HG02981 (cell line): ENCODE data around the gene DQX1.
A peak's percentile ranks its signal among the peaks of the same experiment; 100 is the strongest.
"Not testable (repeated sequence)": the region's sequence is repeated elsewhere in the genome, so short reads cannot be mapped to it uniquely, and the experiment has no call there.

ENCODE experiments used
- ATAC-seq: cut with Tn5 transposase; IDR thresholded peaks from one replicate; pipeline ENCODE4 v1.9.1; 2021; ENCODE audit warnings: mild to moderate bottlenecking, moderate library complexity; ENCODE audit not compliant: unreplicated experiment

The DQX1 gene

DNA sequence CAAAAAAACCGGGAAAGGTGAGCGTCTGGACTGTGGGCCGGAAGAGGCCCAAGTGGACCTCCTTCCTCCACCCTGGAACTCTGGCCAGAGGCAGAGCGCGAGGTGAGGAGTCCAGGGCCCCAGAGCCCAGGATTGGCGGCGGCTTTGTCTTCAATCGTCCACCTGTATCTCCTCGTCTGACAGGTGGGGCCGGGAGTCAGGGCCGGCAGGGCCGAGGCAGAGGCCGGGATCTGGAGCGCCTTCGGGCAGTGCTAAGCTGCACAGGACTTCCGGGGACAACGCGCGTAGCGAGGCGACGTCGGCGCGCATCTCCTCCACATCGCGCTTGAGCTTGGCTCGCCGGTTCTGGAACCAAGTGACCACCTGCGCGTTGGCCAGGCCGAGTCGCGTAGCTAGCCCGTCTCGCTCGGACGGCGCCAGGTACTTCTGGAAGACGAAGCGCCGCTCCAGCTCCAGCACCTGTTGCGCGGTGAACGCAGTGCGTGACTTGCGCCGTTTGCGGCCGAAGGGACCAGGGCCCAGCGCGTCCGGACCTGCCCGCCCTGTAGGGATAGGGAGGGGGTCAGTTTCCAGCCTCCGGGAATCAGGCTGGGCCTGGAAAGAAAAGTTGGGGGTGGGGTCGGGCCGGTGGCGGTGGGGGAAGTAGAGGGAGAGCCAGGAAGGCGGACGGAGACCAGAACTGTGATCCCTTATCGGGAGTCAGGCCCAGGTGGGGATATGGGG is 28.1 kb downstream of the DQX1 start:
- no peak for ATAC-seq

DNA sequence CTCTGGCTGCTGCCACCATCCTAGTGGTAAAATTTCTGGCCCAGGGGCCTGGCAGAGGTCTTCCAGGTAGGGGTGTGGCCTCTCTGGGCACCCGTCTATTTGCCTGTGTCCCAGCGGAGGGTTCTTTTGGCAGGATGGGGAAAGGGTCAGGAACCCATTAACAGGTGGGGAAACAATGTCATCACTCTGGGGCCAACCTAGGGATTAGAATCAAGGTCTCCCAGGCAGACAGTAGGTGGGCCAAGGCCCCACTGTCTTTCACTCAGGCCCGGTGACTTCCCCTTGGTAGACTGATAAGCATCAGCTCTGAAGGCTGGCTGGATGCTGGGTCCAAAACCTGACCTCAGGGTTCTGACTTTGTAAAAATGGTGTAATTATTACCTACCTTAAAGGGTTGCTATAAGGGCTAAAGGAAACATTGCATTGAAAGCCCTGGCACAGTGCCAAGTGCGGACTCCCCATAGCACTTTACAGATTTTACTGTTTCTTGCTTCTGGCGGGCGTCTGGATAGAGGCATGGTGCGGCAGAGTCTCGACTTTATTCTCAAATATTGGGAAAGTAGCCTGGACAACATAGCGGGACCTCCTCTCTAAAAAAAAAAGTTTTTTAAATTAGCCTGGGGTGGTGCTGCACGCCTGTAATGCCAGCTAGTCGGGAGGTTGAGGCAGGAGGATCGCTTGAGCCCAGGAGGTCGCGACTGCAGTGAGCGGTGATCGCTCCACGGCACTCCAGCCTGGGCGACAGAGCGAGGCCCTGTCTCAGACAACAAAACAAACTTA is 28.8 kb downstream of the DQX1 start:
- ATAC-seq = no peak

DNA sequence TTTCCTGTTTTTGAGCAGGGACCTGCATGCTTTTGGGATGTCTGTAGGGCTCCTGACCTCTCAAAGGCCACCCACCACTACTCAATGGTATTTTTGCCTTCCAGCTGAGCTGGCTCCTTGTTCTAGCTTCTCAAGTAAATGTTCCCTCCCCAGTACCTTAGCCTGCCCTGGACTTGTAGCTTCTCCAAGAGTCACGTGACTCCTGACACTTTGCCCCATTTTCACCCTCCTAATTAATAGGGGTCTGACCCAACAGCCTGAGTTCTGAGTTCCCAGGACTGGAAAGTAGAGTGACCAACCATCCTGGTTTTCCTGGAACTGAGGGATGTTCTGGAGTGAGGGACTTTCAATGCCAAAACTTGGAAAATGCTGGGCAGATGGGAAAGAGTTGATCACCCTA is 30.6 kb downstream of the DQX1 start:
- ATAC-seq = no peak

DNA sequence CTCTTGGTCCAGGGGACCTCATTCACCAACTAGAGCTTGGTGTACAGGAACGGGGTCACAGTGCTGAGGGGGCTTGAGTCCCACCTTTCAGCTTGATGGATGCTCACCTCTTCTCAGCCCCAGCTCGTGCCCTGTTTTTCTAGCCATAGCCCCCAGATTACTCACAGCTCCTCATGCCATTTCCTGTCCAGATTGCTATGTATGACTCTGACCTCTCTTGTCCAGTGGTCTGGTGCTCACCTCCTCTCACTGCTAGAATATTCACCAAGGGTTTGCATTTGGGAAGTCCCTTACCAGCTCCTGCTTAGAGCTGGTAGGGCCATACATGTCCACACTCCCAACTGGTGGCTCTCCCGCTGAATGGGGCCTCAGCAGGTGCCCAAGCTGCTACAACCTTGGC is 32.5 kb downstream of the DQX1 start:
- ATAC-seq = no peak

DNA sequence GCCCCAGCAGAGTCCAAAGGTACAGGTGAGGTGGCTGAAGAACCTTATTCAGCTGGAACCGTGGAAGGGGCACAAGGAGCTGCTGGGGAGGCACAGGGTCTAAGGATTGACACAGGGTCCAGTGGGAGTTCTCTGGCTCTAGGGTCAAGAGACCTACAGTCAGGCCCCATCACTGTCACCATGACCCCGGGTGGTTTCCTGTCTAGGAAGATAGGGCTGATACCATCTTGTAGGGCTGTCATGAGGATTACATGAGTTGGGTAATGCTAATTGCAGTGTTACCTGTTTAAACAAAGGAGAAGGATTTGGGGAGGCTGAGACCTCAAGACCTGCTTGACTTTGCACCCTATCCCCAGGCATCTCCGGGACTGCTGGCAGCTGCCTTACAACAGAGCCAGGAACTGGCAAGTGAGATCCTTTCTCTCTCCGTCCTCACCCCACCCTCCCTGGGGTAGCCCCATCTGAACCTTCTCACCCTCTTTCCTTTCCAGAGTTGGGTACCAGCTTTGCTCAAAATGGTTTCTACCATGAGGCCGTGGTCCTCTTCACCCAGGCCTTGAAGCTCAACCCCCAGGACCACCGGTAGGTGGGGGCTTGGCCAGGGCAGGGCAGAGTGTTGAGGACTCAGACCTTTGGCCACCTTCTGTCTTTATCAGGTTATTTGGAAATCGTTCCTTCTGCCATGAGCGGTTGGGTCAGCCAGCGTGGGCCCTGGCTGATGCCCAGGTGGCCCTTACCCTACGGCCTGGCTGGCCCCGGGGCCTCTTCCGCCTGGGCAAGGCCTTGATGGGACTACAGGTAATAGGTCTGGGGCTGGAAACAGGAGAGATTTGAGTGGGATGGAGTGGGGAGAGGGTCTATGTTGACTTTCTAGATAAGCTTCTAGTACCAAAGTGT is 34.1 kb downstream of the DQX1 start:
- ATAC-seq = no peak

DNA sequence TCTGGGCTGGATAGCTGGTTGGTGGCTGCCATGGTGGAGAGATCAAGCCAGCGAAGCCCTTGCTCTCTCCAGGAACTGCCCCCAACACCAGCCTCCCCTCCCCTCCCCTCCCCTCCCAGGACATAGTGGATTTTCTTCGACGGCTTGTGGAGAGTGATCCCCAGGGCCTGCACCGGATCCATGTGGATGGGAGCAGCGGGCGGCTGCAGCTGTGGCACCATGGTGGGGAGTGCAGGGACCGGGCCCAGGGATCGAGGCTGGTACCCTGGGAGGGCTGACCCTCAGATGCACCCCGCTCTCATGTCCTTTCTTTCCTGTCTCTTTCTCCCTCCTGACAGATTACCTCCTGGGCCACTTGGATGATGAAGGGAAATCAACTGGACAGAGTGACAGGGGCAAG is 36.1 kb downstream of the DQX1 start:
- ATAC-seq = no peak

DNA sequence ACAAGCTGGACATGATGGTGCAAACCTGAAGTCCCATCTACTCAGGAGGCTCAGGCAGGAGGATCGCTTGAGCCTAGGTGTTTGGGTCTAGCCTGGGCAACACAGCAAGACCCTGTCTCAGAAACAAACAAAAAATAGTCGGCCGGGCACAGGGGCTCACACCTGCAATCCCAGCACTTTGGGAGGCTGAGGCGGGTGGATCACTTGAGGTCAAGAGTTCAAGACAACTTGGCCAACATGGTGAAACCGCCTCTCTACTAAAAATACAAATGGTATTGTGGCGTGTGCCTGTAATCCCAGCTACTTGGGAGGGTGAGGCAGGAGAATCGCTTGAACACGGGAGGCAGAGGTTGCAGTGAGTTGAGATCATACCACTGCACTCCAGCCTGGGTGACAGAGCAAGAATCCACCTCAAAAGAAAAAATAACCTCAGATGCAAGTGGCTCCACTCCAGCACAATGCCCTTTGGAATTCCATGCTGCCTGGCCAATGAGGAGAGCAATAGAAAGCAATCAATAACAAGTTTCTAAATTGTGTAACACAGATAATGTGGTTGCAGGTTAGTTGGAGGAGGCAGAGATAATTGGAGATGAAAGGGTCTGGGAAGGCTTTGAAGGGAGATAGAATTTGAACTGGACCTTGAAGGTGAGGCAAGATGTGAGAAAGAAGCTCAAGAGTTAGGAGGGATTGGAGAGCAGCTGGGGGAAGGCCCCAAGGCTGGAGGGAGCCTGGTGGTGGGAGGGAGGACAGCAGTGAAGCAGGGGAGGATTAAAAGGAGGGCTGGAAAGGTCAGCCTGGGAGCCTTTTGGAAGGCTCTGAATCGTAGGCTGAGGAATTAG is 37.2 kb downstream of the DQX1 start:
- ATAC-seq = no peak

DNA sequence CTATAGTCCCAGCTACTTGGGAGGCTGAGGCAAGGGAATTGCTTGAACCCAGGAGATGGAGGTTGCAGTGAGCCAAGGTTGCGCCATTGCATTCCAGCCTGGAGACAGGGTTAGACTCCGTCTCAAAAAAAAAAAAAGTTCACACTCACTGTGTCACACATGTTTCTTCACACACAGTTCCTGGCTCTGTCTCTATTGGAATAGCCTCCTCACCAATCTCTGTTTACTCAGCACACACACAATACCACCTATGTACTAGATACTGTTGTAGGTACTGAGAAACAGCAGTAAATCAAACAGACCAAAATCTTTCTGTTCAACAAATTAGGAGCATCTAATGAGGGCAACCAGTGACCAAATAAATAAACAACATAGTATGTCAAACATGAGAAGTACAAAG is 39.9 kb downstream of the DQX1 start:
- no peak for ATAC-seq

DNA sequence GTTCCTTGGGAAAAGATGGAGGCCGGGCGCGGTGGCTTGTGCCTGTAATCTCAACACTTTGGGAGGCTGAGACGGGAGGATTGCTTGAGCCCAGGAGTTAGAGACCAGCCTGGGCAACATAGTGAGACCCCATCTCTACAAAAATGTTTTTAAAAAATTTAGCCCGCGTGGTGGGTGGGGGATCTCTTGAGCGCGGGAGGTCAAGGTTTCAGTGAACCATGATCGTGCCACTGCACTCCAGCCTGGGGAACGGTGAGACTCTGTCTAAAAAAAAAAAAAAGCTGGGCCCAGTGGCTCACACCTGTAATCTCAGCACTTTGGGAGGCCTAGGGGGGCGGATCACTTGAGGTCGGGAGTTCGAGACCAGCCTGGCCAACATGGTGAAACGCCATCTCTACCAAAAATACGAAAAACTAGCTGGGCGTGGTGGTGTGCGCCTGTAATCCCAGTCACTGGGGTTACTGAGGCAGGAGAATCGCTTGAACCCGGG is 42.3 kb downstream of the DQX1 start:
- ATAC-seq = not testable (repeated sequence)

DNA sequence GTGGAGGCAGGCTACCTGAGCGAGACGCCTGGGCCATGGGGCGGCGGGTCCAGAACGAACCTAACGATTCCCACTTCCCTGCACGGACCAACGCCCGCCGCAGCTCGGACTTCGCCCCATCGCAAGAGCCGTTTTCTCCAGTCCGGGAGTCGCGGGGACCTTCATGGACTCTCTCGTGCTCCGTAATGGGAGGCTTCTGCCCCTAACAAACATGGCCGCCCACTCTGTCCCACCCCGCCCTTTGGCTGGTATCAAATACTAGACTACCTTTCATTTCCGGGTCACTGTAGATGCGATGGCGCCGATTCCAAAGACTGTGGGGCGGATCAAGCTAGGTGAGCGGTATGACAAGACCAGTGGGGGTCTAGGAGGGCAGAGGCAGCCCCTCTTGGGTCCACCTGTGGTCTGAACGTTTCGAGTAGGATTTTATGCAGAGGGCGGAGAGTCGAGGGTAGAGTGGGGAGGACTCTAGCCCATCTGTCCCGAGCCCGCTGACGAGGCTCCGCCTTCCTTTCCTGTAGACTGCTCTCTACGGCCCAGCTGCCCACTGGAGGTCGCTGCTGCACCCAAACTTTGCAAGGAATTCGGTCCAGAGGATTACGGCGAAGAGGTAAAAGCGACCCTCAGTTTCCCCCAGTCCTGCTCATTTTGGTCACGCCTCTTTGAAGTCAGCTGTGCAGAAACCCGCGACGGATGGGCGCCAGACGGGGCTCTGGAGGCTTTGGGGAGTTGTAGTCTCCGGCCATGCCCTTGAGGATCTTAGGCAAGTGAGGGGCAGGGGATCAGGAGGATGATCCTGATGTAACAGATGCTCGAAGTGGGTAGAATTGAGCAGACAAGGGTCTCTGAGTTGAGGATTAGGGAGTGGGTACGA is 43.0 kb downstream of the DQX1 start, which contains the start of the genes CCDC142 and TTC31:
CCDC142 (minus strand) TSS at position 198 of the 874 bp plus-strand sequence; CDS start at position 37, 161 bp downstream.
TTC31 (plus strand) TSS at position 281 of the 874 bp plus-strand sequence; CDS start at position 296, 15 bp downstream.
- ATAC-seq = peak; percentile 92

DNA sequence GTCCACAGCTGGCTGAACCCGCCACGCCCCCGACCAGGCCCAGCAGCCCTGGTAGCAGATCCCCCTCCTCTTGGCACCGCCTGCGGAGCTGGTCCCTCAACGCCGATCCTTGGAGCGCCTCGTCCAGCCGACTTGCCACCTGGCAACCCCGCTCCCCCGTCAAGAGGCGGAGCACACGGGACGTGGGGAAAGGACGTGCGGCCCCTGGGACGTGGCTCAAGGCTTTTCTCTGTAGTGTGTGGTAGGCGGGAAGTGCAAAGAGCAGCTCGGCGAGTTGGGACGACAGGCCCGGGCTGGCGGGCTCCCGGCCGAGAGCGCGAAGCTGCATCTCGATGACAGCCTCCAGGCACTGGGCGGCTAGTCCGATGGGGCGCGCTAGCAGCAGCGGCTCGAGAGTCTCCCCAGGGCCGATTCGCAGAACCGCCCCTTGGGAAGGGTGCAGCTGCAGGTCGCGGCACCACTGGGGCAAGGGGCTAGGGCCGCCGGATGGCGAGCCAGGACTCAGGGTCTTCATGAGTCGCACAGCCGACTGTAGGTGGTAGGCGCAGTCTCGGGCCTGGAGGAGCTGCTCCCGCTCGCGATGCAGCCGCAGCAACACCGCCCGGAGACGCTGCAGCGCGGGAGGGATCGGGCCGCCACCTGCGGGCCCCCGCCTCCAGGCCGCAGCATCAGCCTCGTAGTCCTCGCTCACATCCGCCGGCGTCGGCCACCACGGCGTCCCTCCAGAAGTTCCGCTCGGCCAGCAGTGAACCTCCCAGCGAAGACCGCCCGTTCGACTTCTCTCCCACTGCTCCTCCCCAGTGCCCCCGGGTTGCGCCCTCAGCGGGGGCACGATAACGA is 43.9 kb downstream of the DQX1 start:
- peak; percentile 29 for ATAC-seq

DNA sequence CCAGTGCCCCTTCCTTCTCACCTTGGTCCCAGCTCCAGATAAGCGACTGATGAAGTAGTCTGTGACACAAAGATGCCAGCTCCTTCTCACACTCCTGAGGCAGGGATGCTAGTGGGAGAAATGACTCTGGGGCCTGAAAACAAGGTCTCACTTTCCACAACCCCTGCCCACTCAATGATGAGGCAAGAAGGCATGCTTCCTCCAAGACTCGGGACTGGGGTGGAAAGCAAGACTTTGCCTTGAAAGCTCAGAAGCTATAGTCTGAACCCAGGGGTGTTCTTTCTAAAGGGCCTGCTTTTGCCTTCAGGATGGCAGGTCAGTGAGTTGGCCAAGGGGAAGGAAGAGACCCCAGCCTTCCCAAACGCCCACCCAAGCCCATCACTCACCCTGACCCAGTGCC is 44.6 kb downstream of the DQX1 start:
- ATAC-seq = no peak

DNA sequence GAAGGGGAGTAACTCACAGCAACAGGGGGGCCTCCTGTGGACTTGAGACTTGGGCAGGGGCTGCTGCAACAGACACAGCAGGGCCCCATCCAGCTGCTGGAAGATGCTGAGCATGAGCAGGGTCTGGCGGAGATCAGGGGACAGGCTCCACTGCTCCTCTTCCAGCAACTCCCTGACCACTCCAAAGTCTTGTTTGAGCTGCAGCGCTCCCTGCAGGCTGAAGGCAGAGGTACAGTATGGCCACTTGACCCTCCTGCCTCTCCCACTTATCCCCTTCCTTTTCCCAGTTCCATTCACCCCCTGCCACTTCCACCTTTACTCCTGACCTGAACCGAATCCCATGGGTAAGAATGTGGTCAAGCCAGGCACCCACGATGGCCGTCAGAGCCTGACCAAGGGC is 51.1 kb downstream of the DQX1 start:
- no peak for ATAC-seq

DNA sequence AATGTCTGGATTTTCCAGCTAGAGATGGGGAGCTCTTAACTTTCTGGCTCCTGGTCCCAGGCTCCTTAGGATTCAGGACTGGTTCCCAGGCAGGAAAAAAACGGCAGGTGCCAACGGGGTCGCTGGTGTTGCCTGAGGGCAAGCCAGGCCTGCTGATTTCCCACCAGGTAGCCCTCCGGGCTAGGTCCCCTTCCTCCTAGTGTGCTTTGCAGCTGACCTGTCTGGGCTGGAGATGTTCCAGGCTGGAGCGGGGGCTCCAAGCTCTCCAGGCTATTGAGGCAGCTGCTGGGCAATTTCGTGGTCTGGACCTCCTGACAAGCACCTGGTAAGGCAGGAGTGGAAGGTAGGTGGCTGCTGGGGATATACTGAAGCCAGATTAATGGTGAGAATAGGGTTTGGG is 51.5 kb downstream of the DQX1 start:
- ATAC-seq = no peak

DNA sequence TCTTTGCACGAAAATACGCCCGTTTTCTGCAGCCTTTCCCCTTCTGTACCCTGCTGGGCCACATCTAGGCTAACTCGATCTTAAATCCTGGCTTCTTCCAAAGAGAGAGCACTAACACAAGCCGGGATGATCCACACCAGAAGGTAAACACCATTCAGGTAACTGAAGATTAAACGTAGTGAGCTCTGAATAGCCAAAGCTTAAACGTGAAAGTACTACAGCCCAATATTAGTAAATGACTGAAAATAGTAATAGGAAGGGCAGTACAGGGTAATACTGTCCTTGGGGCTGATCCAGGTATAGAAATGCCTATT is 53.1 kb downstream of the DQX1 start:
- ATAC-seq = peak; percentile 8

DNA sequence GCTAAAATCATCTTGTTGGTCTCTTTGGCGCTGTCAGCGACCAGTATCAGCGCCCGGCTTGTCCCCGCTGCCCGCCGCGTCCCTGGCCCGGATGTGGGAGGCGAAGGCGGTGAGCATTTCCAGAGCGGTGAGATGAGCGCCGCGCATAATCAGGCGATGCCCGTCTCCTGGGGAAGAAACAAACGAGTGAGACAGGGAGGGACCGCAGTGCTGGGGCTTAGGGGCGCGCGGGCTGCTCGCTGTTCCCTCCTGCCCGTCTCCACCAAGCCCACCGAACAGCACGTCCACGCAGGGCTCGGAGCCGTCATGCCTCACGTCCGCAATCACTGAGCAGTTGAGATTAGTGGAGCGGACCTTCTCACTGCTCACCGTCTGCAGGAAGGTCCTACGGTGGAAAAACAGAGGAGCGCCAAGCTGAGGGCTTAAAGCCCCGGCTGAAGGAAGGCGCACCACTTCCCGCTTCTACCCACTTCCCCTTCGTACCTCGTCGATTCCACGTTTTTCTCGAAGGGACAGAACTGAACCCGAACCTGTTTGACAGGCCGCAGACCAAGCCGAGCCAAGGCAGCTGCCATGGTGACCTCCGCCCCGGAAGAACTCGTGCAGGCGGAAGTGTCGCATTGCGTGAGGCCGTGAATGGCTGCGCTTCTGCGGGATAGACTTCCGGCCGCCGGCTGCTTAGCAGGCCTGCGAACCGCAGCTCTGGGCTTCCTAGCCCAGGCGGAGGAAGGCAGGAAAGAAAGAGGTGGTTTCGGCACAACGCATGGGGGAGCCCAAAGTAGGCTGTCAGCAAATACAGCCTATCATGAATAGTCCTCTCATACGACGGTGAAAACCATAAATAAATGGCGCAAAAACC is 53.7 kb downstream of the DQX1 start, which contains the start of gene MRPL53:
MRPL53 (minus strand) TSS at position 595 of the 859 bp plus-strand sequence; CDS start at position 575, 20 bp downstream.
- ATAC-seq = peak; percentile 77

DNA sequence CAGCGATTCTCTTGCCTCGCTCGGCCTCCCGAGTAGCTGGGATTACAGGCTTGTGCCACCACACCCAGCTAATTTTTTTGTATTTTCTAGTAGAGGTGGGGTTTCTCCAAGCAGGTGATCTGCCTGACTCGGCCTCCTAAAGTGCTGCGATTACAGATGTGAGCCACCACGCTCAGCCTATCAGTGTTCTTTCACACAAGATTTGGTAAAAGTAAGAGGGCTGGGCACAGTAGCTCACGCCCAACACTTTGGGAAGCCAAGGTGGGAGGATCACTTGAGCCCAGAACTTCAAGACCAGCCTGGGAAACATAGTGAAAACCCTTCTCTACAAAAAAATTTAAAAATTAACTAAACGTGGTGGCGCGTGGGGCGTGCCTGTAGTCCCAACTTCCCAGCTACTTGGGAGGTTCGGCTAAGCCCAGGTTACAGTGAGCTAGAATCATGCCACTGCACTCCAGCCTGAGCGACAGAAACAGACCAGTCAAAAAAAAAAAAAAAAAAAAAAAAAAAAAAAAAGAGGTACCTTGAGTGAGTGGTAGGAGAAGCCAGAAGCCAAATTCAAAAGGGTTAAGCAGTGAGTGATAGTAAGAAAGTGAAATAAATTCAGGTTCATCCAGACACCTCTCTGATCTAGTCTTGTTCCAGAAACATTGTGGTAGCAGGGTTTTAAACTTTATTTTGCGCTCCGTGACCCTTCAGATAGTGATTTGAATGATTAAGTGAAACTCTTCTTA is 54.5 kb downstream of the DQX1 start:
- no peak for ATAC-seq
